HG03108 (cell line): Measurements from ENCODE around the gene FUCA2.

Source experiments
- ATAC-seq: cut with Tn5 transposase; IDR thresholded peaks from one replicate; pipeline ENCODE4 v1.9.1; 2021; ENCODE audit warnings: moderate library complexity; ENCODE audit not compliant: unreplicated experiment

Gene FUCA2

GRCh38 chr6:143510991-143511891 is at the start of gene FUCA2:
Gene FUCA2, minus strand, starts transcription at chr6:143511720. Its CDS starts 86 bp downstream, at chr6:143511634.
- ATAC-seq, result peak; percentile 72

DNA sequence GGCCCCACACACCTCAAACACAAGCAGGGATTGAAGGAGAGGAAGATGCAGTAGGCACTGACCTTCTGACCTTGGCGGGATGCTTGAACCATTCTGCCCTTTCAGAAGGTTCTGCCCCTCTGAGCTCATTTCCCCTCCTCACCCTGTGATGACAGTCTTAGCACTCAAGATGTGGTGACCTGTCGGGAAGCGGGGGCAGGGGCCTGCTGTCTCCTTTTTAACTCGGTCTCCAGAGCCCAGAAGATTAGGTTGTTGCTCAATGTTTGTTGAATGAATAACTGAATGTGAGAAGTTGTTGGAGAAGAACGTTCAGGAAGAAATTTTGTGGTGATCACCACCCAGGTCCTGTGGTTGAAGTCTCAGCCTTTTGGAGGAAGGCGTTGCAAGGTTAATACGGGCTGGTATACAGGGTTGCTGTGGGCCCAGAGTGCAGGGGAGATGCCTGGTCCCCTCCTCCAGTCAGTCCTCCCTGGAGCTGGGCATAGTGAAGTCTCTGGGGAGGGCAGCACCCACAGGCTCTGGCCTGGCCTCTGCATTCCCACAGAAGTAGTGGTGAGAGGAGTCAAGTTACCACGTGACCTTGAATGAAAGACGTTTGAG is 49.7 kb upstream of the FUCA2 start:
- no peak for ATAC-seq

- no peak for ATAC-seq
These were observed 47.6 kb upstream of the FUCA2 start for GRCh38 chr6:143559051-143559660.

DNA sequence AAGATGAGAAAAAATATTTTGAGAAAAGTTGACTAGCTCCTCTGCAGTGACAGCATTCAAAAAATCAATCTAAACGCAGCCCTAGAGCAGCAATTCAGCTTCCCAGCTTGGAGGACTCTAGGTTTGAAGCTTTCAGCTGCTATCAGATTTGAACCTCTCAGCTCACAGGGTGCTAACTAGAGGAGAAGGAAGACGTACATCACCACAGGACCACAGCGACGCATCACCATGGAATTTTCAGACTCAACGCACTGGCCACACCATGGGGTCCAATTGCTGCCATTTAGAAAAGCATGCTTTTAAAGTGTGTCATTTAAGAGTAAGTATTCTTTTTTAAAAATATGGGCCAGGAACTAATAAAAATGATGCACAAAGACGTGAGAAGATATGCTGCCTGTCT is 45.0 kb upstream of the FUCA2 start:
- no peak for ATAC-seq

DNA sequence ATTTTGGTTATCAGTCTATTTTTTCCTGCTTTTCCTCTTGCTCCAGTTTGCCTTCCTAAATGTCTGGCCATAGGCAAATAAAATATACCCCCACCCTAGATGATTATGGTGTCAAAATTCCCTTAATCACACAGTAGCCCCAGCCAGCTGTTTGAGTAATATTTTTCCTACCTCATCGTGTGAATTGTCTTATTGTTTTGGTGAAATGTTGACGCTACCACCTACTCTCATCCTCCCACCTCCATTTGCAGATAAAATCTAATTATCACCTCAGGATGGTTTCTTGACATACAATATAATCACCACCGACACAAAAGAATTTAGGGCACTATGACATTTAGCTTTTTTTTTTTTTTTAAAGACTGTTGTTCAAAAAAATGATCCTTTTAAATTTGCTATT is 44.1 kb upstream of the FUCA2 start:
- ATAC-seq, result no peak

DNA sequence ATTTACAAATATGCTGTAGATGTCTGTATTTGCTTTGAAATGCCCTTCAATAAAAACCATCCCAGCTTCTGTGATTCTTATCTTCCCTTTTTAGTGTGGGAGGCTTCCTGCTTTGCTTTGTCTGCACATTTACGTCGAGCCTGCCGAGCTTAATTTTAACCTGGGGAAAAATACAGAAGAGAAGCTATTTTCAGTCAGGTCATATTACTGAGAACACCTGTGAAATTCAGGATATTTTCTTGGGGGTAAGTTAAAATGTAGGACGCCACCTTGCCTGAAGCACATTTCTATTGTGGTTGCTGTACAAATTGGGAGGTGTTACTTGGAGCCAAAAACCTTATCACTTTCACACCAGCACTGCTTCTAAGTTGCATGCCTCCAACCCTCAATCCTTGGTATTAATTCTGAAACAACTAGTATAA is 43.6 kb upstream of the FUCA2 start:
- ATAC-seq, result no peak

DNA sequence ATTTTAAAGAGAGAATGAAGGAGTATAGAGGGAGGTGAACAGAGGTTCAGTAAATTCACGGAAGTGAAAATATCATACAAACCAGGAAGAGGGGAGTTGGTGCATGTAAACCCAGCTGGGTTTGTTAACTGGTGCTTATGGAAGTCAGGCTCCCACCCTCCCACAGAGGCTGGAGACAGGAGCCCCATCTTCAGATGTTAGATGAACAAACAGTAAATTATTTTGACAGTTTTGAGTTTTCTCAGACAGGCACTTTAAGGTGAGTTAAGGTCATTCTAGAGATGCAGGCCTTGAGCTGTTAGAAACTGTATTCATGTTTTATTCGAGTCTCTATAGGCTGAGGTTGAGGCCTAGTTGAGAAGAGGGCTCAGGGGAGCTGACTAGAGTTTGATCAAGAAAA is 41.8 kb upstream of the FUCA2 start:
- ATAC-seq, result no peak

- ATAC-seq, result peak; percentile 21
These were observed 38.4 kb upstream of the FUCA2 start for GRCh38 chr6:143549949-143550268.

GRCh38 chr6:143549221-143549948 is 37.9 kb upstream of the FUCA2 start:
- ATAC-seq, result peak; percentile 62

GRCh38 chr6:143546599-143546998 is 35.1 kb upstream of the FUCA2 start:
- ATAC-seq, result no peak

- ATAC-seq, result no peak
These were observed 34.5 kb upstream of the FUCA2 start for GRCh38 chr6:143545976-143546547.

DNA sequence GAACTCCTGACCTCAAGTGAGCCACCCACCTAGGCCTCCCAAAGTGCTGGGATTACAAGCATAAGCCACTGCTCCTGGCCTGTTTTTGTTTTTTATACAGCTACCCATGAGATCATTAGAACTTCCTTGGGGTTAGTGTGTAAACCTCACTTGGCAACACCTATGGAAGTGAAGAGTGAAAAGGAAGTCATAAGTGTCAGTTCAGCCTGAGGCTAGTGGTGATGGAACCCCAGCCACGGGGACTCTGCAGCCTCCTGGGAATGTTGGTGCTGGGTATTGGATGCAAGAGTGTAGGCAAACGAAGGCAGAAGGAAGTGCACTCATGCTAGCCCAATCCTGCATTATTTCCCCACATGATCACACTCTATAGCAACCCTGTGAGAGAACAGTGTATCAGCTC is 33.6 kb upstream of the FUCA2 start:
- ATAC-seq, result no peak

GRCh38 chr6:143544011-143544696 is 32.6 kb upstream of the FUCA2 start:
- no peak for ATAC-seq

GRCh38 chr6:143543435-143543834 is 31.9 kb upstream of the FUCA2 start:
- no peak for ATAC-seq

GRCh38 chr6:143542888-143543287 is 31.4 kb upstream of the FUCA2 start:
- ATAC-seq, result no peak

GRCh38 chr6:143540192-143540591 is 28.7 kb upstream of the FUCA2 start:
- ATAC-seq, result no peak

- no peak for ATAC-seq
These were observed 28.2 kb upstream of the FUCA2 start for GRCh38 chr6:143539734-143540133.

GRCh38 chr6:143539106-143539505 is 27.6 kb upstream of the FUCA2 start:
- ATAC-seq, result no peak

- no peak for ATAC-seq
These were observed 26.9 kb upstream of the FUCA2 start for GRCh38 chr6:143538374-143538773.

DNA sequence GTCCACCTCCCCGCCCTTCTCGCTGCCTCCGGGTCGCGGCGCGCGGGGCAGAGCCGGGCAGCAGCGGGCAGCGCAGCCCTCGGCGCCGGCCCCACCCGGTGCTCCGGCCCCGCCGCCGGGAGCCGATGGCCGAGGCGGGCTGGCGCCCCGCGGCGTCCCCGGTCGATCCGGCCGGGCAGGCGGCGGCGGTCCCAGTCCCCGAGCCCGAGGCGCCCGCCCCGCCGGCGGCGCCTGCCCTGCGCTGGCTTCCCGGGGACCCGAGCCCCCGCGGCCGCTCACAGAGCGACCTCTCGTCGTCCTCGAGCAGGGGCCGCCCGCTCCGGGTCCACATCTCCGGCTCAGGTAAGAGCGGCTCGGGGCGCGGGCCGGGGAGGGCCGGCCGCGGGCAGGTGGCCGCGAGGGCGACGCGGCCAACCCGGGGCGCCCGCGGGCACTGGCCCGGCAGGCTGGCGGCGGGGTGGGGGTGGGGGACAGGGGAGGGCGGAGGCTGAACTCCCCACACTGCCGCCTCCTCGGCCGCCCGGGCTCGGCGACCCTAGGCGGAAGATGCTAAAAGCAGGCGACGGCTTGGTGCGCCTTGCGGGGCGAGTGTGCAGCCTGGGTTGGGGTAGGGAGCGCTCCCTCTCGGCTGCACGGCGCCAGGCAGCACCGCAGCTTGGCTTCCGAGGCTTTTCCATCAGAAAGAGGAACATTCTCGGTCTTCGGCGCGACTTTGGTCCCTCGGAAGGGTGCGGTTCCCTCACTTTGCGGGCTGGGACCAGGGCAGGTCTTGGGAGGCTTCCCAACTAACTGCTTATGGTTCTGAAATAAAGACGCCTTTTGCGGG is 25.6 kb upstream of the FUCA2 start:
- peak; percentile 56 for ATAC-seq
